IMR-90 (cell line): ENCODE results near the gene AP3B1. TPM values are rescaled to one million over a fixed set of nuclear protein-coding genes. Genes with fewer than 3 reads are reported as not detected.

Source experiments
- ATAC-seq: fragments of 200-7000 bp; cut with Tn5 transposase; 2 replicates; pipeline ENCODE4 v1.9.1; 2020; ENCODE audit warnings: low read depth, mild to moderate bottlenecking, moderate library complexity
- BruUV-seq: library from RNA; stranded (reverse); fragments of 400-500 nt; replicated peaks from 2 replicates; lab custom pipeline; 2021; lab: Mats Ljungman, UMichigan
- CTCF ChIA-PET: fragments of 300-600 bp; formaldehyde crosslinking; extraction: SDS; loops from one replicate; lab custom pipeline; 2021; ENCODE audit warnings: antibody characterized with exemption; lab: Yijun Ruan, JAX
- POLR2A ChIA-PET: fragments of 300-600 bp; sonication (Branson Sonifier 250); formaldehyde crosslinking; loops from one replicate; lab custom pipeline; 2022; ENCODE audit warnings: antibody characterized with exemption; ENCODE audit not compliant: unreplicated experiment; lab: Charles Lee
- DNase-seq: peaks from one replicate; pipeline ENCODE4 v3.0.0; 2013
- H2AFZ ChIP-seq: replicated peaks from 2 replicates; pipeline ENCODE3; 2013; ENCODE audit warnings: low read length, mild to moderate bottlenecking; ENCODE audit not compliant: poor library complexity
- H2AK5ac ChIP-seq: 2 replicates; pipeline ENCODE4 v1.6.1; 2013; ENCODE audit warnings: low read depth, low read length, inconsistent platforms
- H2AK9ac ChIP-seq: replicated peaks from 2 replicates; pipeline ENCODE3; 2013; ENCODE audit warnings: mild to moderate bottlenecking, low read depth, low read length, moderate library complexity; ENCODE audit not compliant: poor library complexity
- H2BK120ac ChIP-seq: 2 replicates; pipeline ENCODE4 v1.6.1; 2013; ENCODE audit warnings: low read depth, low read length, inconsistent platforms
- H2BK15ac ChIP-seq: 3 replicates; pipeline ENCODE4 v1.6.1; 2013; ENCODE audit warnings: low read depth, low read length, inconsistent platforms
- H2BK20ac ChIP-seq: 2 replicates; pipeline ENCODE4 v1.6.1; 2013; ENCODE audit warnings: low read depth, mild to moderate bottlenecking, inconsistent platforms, low read length, moderate library complexity
- H2BK5ac ChIP-seq: 2 replicates; pipeline ENCODE4 v1.6.1; 2013; ENCODE audit warnings: mild to moderate bottlenecking, low read depth, low read length, inconsistent platforms; ENCODE audit not compliant: poor library complexity, severe bottlenecking
- H3K14ac ChIP-seq: replicated peaks from 2 replicates; pipeline ENCODE4 v1.6.1; 2013; ENCODE audit warnings: low read depth, low read length, inconsistent platforms
- H3K18ac ChIP-seq: 2 replicates; pipeline ENCODE4 v1.6.1; 2013; ENCODE audit warnings: low read depth, low read length, control low read depth
- H3K23ac ChIP-seq: 2 replicates; pipeline ENCODE4 v1.6.1; 2013; ENCODE audit warnings: low read depth, low read length, inconsistent platforms
- H3K27ac ChIP-seq: 2 replicates; pipeline ENCODE4 v1.5.1; 2013; ENCODE audit warnings: mild to moderate bottlenecking, control low read depth, low read length; ENCODE audit not compliant: insufficient read depth
- H3K27me3 ChIP-seq: 2 replicates; pipeline ENCODE4 v1.6.1; 2013; ENCODE audit warnings: low read length; ENCODE audit not compliant: control insufficient read depth, insufficient read depth
- H3K36me3 ChIP-seq: 2 replicates; pipeline ENCODE4 v1.6.1; 2013; ENCODE audit warnings: low read length, mixed read lengths; ENCODE audit not compliant: control insufficient read depth, insufficient read depth
- H3K4ac ChIP-seq: 2 replicates; pipeline ENCODE4 v1.6.1; 2013; ENCODE audit warnings: low read depth, low read length, inconsistent platforms
- H3K4me1 ChIP-seq: 2 replicates; pipeline ENCODE4 v1.6.1; 2013; ENCODE audit warnings: low read length, mixed read lengths; ENCODE audit not compliant: control insufficient read depth, insufficient read depth
- H3K4me2 ChIP-seq: 2 replicates; pipeline ENCODE4 v1.6.1; 2013; ENCODE audit warnings: low read depth, mild to moderate bottlenecking, control low read depth, low read length, moderate library complexity
- H3K4me3 ChIP-seq: 2 replicates; pipeline ENCODE4 v1.5.1; 2013; ENCODE audit warnings: low read depth, mild to moderate bottlenecking, control low read depth, low read length, moderate library complexity; ENCODE audit not compliant: insufficient read depth
- H3K56ac ChIP-seq: 2 replicates; pipeline ENCODE4 v1.6.1; 2013; ENCODE audit warnings: low read length, inconsistent platforms; ENCODE audit not compliant: insufficient read depth; ENCODE audit errors: extremely low read depth
- H3K79me1 ChIP-seq, 2 experiments: 2 replicates each; pipeline ENCODE4 v1.6.1; 2013; ENCODE audit warnings: low read length in 2 of 2, inconsistent platforms in 1 of 2, low read depth in 1 of 2
- H3K9ac ChIP-seq: 2 replicates; pipeline ENCODE4 v1.6.1; 2013; ENCODE audit warnings: low read depth, low read length, control low read depth
- H3K9me1 ChIP-seq: 2 replicates; pipeline ENCODE4 v1.6.1; 2013; ENCODE audit warnings: low read length, inconsistent platforms; ENCODE audit not compliant: insufficient read depth
- H3K9me3 ChIP-seq: 2 replicates; pipeline ENCODE4 v1.6.1; 2013; ENCODE audit warnings: low read length; ENCODE audit not compliant: control insufficient read depth, insufficient read depth
- H4K20me1 ChIP-seq: 2 replicates; pipeline ENCODE4 v1.6.1; 2013; ENCODE audit warnings: low read length, inconsistent platforms; ENCODE audit not compliant: insufficient read depth
- H4K5ac ChIP-seq: 2 replicates; pipeline ENCODE4 v1.6.1; 2013; ENCODE audit warnings: mild to moderate bottlenecking, low read depth, low read length, control low read depth
- H4K8ac ChIP-seq, 2 experiments: 2 replicates each; pipeline ENCODE4 v1.6.1; 2013; ENCODE audit warnings: low read depth in 2 of 2, low read length in 2 of 2, control low read depth in 1 of 2, inconsistent platforms in 1 of 2
- H4K91ac ChIP-seq: 2 replicates; pipeline ENCODE4 v1.6.1; 2013; ENCODE audit warnings: low read depth, low read length, inconsistent platforms; ENCODE audit not compliant: insufficient read depth
- FOS ChIP-seq: fragments of 150-350 bp; IDR thresholded peaks from 2 replicates; pipeline ENCODE4 v1.6.1; 2016; ENCODE audit warnings: low read depth, low read length
- POLR2A ChIP-seq: IDR thresholded peaks from 2 replicates; pipeline ENCODE4 v1.6.1; 2012; ENCODE audit warnings: mild to moderate bottlenecking, low read depth, low read length
- RAD21 ChIP-seq: IDR thresholded peaks from 2 replicates; pipeline ENCODE4 v1.6.1; 2012; ENCODE audit warnings: low read length, improper control_type of control experiment
- RCOR1 ChIP-seq: IDR thresholded peaks from 2 replicates; pipeline ENCODE4 v1.6.1; 2012; ENCODE audit warnings: mild to moderate bottlenecking, low read length, improper control_type of control experiment; ENCODE audit not compliant: insufficient replicate concordance
- WGBS, 2 experiments: methylation state at CpG; one replicate each; pipeline versions ENCODE4 v1.1.5 to v1.1.7; 2013; ENCODE audit warnings: missing lambda C conversion rate in 2 of 2; ENCODE audit not compliant: insufficient read length in 1 of 2; ENCODE audit errors: extremely low coverage in 2 of 2; 5-methylcytosine and 5-hydroxymethylcytosine counted together
- dilution Hi-C: fragments of 300-500 bp; cut with HindIII; formaldehyde crosslinking; loops from one replicate; pipeline ENCODE4 v1.14.3; 2018; ENCODE audit warnings: low sequenced_read_pairs; ENCODE audit not compliant: unreplicated experiment
- in situ Hi-C: fragments of 300-500 bp; cut with MboI; formaldehyde crosslinking; loops from 3 replicates; pipeline ENCODE4 v1.14.3; 2019; ENCODE audit warnings: low sequenced_read_pairs, inconsistent platforms, mixed read lengths
- intact Hi-C: fragments of 100-400 bp; cut with micrococcal nuclease; formaldehyde crosslinking; loops from 2 replicates; pipeline ENCODE4 v1.10.0; 2022
- polyA plus RNA-seq, 3 experiments: library from polyadenylated mRNA; depleted of rRNA; stranded (reverse); fragments of >200 nt; gene quantifications; 2 replicates each; pipeline ENCODE4 v1.2.3, GENCODE V29; 2012; ENCODE audit warnings: low replicate concordance in 1 of 3
- total RNA-seq: library from RNA; depleted of rRNA; stranded (reverse); fragments of >200 nt; gene quantifications from 2 replicates; pipeline ENCODE4 v1.2.3, GENCODE V29; 2012
- TF ChIP-seq, protein P1 (sequence below): conservative IDR thresholded peaks from 2 replicates; pipeline ENCODE4 v1.5.1; 2012; ENCODE audit warnings: mild to moderate bottlenecking, low read depth, low read length, improper control_type of control experiment

The AP3B1 gene
- total and polyA plus RNA-seq, 2 of the 4 experiments (the other 2 are of a cell fraction) = 33.1 to 59.0 TPM

DNA sequence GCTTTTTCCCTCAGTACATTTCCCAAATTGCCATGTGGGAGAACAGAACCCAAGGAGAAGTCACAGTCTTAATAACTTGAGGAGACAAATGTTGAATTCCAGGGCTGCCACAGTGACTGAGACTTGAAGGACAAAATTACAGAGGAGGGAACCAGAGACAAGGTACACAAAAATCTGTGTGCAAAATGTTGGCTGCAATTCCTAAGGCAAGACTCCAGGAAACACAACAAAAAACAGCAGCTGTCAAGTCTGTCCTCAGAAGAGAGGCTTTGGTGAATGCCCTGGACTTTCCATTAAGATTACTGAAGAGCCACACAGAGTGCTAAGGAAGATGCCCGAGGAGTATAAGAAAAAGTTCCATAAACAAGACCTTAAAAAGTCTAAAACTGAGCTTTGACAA lies 21.1 kb downstream of the AP3B1 start:
- Histone ChIP-seq H4K91ac (no peak overlapping the region), H4K8ac (no peak overlapping the region), H2BK5ac (no peak overlapping the region), H3K9me3 (peaks cover 3% of the 10 kb centered on the region; the same call in 1 of the 2 replicates), H2BK15ac (no peak overlapping the region), H2BK120ac (no peak overlapping the region), H3K4me2 (no peak overlapping the region), H2AK5ac (no peak overlapping the region), H3K14ac (no peak overlapping the region), H3K4me3 (no peak overlapping the region), H3K23ac (no peak overlapping the region), H3K9ac (no peak overlapping the region), H4K5ac (no peak overlapping the region), H3K27ac (no peak overlapping the region), H3K9me1 (0 out of 2 replicates have a peak, but pooled peaks cover 4% of the 10 kb centered on the region), H3K4ac (no peak overlapping the region), H2AK9ac (no peak overlapping the region), H3K27me3 (no peaks in the 10 kb centered on the region), H3K4me1 (peaks cover 3% of the 10 kb centered on the region; the same call in 1 of the 2 replicates), H3K79me1 (peaks cover 35 to 62% of the 10 kb centered on the region in 2 experiments), H3K36me3 (peaks cover 4% of the 10 kb centered on the region), H3K18ac (no peak overlapping the region), H4K20me1 (peaks cover 16% of the 10 kb centered on the region), H2AFZ (no peak overlapping the region), H2BK20ac (no peak overlapping the region), H3K56ac (no peak overlapping the region)
- DNase-seq = no peak
- dilution Hi-C loops = no loop called here
- no TSS peak for BruUV-seq
- ChIA-PET POLR2A (no interaction called here), CTCF (interaction anchor here (0.6 to 0.7 kb wide), 3 partner anchors 19 to 313 kb away, joined by 3 to 5 read pairs (median 3); no protein-coding TSS in a partner anchor)
- no CpG with 5 or more reads among the region's 1 CpG for WGBS, 2 experiments
- intact Hi-C loops = no loop called here
- in situ Hi-C loops = loop anchor here (10.0 to 25.0 kb wide), 2 partner anchors 409 to 711 kb away; no protein-coding TSS in a partner anchor
- no peak for ATAC-seq
- TF ChIP-seq RCOR1 (no peak), RAD21 (no peak), POLR2A (no peak), FOS (no peak)
- TF ChIP-seq, protein P1, sequence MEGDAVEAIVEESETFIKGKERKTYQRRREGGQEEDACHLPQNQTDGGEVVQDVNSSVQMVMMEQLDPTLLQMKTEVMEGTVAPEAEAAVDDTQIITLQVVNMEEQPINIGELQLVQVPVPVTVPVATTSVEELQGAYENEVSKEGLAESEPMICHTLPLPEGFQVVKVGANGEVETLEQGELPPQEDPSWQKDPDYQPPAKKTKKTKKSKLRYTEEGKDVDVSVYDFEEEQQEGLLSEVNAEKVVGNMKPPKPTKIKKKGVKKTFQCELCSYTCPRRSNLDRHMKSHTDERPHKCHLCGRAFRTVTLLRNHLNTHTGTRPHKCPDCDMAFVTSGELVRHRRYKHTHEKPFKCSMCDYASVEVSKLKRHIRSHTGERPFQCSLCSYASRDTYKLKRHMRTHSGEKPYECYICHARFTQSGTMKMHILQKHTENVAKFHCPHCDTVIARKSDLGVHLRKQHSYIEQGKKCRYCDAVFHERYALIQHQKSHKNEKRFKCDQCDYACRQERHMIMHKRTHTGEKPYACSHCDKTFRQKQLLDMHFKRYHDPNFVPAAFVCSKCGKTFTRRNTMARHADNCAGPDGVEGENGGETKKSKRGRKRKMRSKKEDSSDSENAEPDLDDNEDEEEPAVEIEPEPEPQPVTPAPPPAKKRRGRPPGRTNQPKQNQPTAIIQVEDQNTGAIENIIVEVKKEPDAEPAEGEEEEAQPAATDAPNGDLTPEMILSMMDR = no peak
